Smooth muscle cell (in vitro differentiated cells): ENCODE results near the gene ANKRD9. TPM values are rescaled to one million over a fixed set of nuclear protein-coding genes. Genes with fewer than 3 reads are reported as not detected.

Source experiments
- DNase-seq: peaks from one replicate; lab custom pipeline; 2025; ENCODE audit not compliant: unreplicated experiment; lab: John Stamatoyannopoulos, UW
- H2AFZ ChIP-seq: fragments of 200-600 bp; sonication (generic); 2 replicates; pipeline ENCODE4 v1.6.0; 2016; ENCODE audit warnings: antibody characterized with exemption, low read depth, mild to moderate bottlenecking
- H3F3A ChIP-seq: fragments of 200-600 bp; sonication (generic); 2 replicates; pipeline ENCODE4 v1.6.0; 2017; ENCODE audit warnings: antibody characterized with exemption, low read depth
- H3K27ac ChIP-seq: fragments of 200-600 bp; sonication (generic); 2 replicates; pipeline ENCODE4 v1.5.1; 2016; ENCODE audit warnings: low read depth, mild to moderate bottlenecking
- H3K27me3 ChIP-seq: fragments of 200-600 bp; sonication (generic); 2 replicates; pipeline ENCODE4 v1.6.1; 2016; ENCODE audit warnings: low read depth, mild to moderate bottlenecking
- H3K36me3 ChIP-seq: fragments of 200-600 bp; sonication (generic); 2 replicates; pipeline ENCODE4 v1.5.1; 2016; ENCODE audit warnings: low read depth
- H3K4me1 ChIP-seq: fragments of 200-600 bp; sonication (generic); 2 replicates; pipeline ENCODE4 v1.5.1; 2016; ENCODE audit warnings: low read depth
- H3K4me2 ChIP-seq: fragments of 200-600 bp; sonication (generic); 2 replicates; pipeline ENCODE4 v1.6.0; 2016; ENCODE audit warnings: mild to moderate bottlenecking
- H3K4me3 ChIP-seq: fragments of 200-600 bp; sonication (generic); 2 replicates; pipeline ENCODE4 v1.5.1; 2016; ENCODE audit warnings: mild to moderate bottlenecking
- H3K79me2 ChIP-seq: fragments of 200-600 bp; sonication (generic); 2 replicates; pipeline ENCODE4 v1.6.0; 2016; ENCODE audit warnings: low read depth, mild to moderate bottlenecking
- H3K9ac ChIP-seq: fragments of 200-600 bp; sonication (generic); 2 replicates; pipeline ENCODE4 v1.6.0; 2016; ENCODE audit warnings: low read depth
- H3K9me3 ChIP-seq: fragments of 200-600 bp; sonication (generic); replicated peaks from 2 replicates; pipeline ENCODE4 v1.5.1; 2016; ENCODE audit warnings: low read depth
- H4K20me1 ChIP-seq: fragments of 200-600 bp; sonication (generic); 2 replicates; pipeline ENCODE4 v1.6.0; 2016; ENCODE audit warnings: low read depth
- WGBS: methylation state at CpG from one replicate; pipeline ENCODE4 v1.1.7; 2016; ENCODE audit warnings: low lambda C conversion rate; 5-methylcytosine and 5-hydroxymethylcytosine counted together
- polyA plus RNA-seq: library from polyadenylated mRNA; unstranded; fragments of >200 nt; fragmentation: Nextera tagmentation; extraction: Ambion mirVana; gene quantifications from 2 replicates; pipeline ENCODE4 v1.2.1, GENCODE V29; 2016
- total RNA-seq: library from RNA; depleted of rRNA; stranded (reverse); fragments of >200 nt; gene quantifications from 2 replicates; pipeline ENCODE4 v1.2.3, GENCODE V29; 2014
- TF ChIP-seq, protein P1 (sequence below): fragments of 200-600 bp; sonication (generic); IDR thresholded peaks from 2 replicates; pipeline ENCODE4 v1.5.1; 2017; ENCODE audit warnings: borderline replicate concordance, mild to moderate bottlenecking, antibody characterized with exemption; ENCODE audit not compliant: insufficient read depth, poor library complexity, severe bottlenecking

The ANKRD9 gene
- total and polyA plus RNA-seq, 2 experiments from 2014 or later, result 17.2 to 38.9 TPM

GRCh38 chr14:102469261-102469660 is 40.3 kb downstream of the ANKRD9 start:
- H4K20me1 ChIP-seq, result no peaks in the 10 kb centered on the region
- WGBS, result 88% methylated on average over 1 of the region's 1 CpG
- no peak overlapping the region for H3K4me2 ChIP-seq
- H2AFZ ChIP-seq, result no peak overlapping the region
- no peak for DNase-seq
- no peaks in the 10 kb centered on the region for H3K4me1 ChIP-seq
- H3K9me3 ChIP-seq, result no peaks in the 10 kb centered on the region
- H3K9ac ChIP-seq, result no peak overlapping the region
- TF ChIP-seq, protein P1, sequence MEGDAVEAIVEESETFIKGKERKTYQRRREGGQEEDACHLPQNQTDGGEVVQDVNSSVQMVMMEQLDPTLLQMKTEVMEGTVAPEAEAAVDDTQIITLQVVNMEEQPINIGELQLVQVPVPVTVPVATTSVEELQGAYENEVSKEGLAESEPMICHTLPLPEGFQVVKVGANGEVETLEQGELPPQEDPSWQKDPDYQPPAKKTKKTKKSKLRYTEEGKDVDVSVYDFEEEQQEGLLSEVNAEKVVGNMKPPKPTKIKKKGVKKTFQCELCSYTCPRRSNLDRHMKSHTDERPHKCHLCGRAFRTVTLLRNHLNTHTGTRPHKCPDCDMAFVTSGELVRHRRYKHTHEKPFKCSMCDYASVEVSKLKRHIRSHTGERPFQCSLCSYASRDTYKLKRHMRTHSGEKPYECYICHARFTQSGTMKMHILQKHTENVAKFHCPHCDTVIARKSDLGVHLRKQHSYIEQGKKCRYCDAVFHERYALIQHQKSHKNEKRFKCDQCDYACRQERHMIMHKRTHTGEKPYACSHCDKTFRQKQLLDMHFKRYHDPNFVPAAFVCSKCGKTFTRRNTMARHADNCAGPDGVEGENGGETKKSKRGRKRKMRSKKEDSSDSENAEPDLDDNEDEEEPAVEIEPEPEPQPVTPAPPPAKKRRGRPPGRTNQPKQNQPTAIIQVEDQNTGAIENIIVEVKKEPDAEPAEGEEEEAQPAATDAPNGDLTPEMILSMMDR, result no peak
- H3K4me3 ChIP-seq, result no peak overlapping the region
- H3K36me3 ChIP-seq, result no peaks in the 10 kb centered on the region
- H3K27me3 ChIP-seq, result no peaks in the 10 kb centered on the region
- peak overlapping the region; percentile 78 for H3K27ac ChIP-seq
- H3F3A ChIP-seq, result no peaks in the 10 kb centered on the region
- H3K79me2 ChIP-seq, result no peaks in the 10 kb centered on the region

DNA sequence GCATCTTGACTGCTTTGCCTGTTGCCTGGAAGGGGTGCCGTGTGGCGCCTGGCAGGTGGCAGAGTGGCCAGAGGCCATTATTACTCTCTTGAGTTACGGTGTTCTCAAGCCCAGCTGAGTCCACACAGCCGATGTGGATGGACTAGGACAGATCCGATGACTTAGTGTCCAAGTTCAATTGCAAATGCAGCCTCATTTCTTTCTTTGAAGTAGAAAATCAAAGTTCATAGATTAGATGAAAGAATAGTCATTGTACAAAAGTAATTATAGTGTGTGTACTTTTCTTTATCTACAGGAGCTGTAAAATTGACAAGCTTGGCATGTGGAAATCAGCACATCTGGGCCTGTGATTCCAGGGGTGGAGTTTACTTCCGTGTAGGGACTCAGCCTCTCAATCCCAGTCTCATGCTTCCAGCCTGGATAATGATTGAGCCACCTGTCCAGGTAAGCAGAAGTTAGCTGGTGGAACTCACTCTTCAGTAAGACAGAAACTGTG is 44.7 kb downstream of the ANKRD9 start:
- H4K20me1 ChIP-seq, result no peaks in the 10 kb centered on the region
- no peaks in the 10 kb centered on the region for H3F3A ChIP-seq
- no peaks in the 10 kb centered on the region for H3K4me1 ChIP-seq
- H3K9me3 ChIP-seq, result no peaks in the 10 kb centered on the region
- no peak overlapping the region for H2AFZ ChIP-seq
- TF ChIP-seq, protein P1, result no peak
- H3K27me3 ChIP-seq, result no peaks in the 10 kb centered on the region
- no peak overlapping the region for H3K4me2 ChIP-seq
- no peaks in the 10 kb centered on the region for H3K79me2 ChIP-seq
- no peak overlapping the region for H3K27ac ChIP-seq
- 95% methylated on average over 6 of the region's 6 CpGs for WGBS
- no peak overlapping the region for H3K4me3 ChIP-seq
- no peak overlapping the region for H3K9ac ChIP-seq
- H3K36me3 ChIP-seq, result no peaks in the 10 kb centered on the region
- DNase-seq, result no peak

DNA sequence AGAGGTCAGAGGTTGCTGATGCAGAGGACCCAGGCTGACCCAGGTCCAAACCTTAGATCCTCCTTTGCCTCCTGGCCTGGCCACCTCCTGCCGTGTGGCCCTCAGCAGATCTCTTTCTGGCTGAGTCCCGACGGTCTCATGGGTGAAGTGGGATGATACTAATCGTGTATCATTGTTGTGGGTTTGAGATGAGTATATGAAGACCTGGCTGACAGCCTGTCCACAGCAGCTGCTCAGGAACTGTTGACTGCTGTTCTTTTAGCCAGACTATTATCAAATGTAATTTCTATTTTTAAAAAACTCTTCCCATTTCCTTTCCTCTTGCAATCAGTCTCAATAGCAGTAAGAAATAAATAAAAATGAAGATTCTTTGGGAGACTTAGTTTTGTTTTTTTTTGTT is 45.6 kb downstream of the ANKRD9 start:
- Histone ChIP-seq H3K9me3 (no peaks in the 10 kb centered on the region), H3K4me3 (no peak overlapping the region), H3K27ac (no peak overlapping the region), H3K79me2 (no peaks in the 10 kb centered on the region), H3K36me3 (no peaks in the 10 kb centered on the region), H3F3A (no peaks in the 10 kb centered on the region), H3K27me3 (no peaks in the 10 kb centered on the region), H3K9ac (no peak overlapping the region), H2AFZ (no peak overlapping the region), H3K4me2 (no peak overlapping the region), H4K20me1 (no peaks in the 10 kb centered on the region), H3K4me1 (no peaks in the 10 kb centered on the region)
- no peak for DNase-seq
- WGBS, result 96% methylated on average over 4 of the region's 4 CpGs
- TF ChIP-seq, protein P1, result no peak

DNA sequence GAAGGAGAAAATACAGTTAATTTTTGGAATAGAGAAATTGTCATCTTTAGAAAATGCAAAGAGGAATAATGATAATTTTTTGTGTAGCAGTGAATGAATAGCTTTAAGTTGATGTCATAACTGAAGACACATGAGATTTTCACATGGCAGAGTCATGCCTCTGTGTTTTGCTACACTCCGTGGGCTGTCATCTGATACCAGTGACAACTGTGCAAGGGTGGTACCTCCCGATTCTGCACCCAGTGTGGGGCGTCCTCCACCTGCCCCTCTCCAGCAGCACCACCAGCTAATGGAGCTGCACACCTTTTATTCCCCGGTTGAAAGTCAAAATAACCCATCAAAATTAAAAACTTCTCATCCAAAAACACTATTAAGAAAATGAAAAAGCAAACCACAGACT is 47.2 kb downstream of the ANKRD9 start:
- H3K27ac ChIP-seq, result no peak overlapping the region
- H3K9me3 ChIP-seq, result no peaks in the 10 kb centered on the region
- H3K36me3 ChIP-seq, result no peaks in the 10 kb centered on the region
- no peak overlapping the region for H3K9ac ChIP-seq
- TF ChIP-seq, protein P1, result no peak
- no peak for DNase-seq
- H2AFZ ChIP-seq, result no peak overlapping the region
- H3K27me3 ChIP-seq, result no peaks in the 10 kb centered on the region
- no peaks in the 10 kb centered on the region for H3K79me2 ChIP-seq
- H3K4me1 ChIP-seq, result no peaks in the 10 kb centered on the region
- no peaks in the 10 kb centered on the region for H4K20me1 ChIP-seq
- H3K4me3 ChIP-seq, result no peak overlapping the region
- WGBS, result 90% methylated on average over 4 of the region's 4 CpGs
- no peaks in the 10 kb centered on the region for H3F3A ChIP-seq
- H3K4me2 ChIP-seq, result no peak overlapping the region
